HepG2 (cell line): Measurements from ENCODE around the gene AJUBA. TPM values are rescaled to one million over a fixed set of nuclear protein-coding genes. Genes with fewer than 3 reads are reported as not detected.

Experiments
- ATF2 ChIP-seq: sonication (generic); formaldehyde crosslinking; IDR thresholded peaks from 2 replicates; pipeline ENCODE4 v1.4.0; 2020; ENCODE audit warnings: missing genetic modification reagents
- GMEB2 ChIP-seq: IDR thresholded peaks from 2 replicates; pipeline ENCODE4 v1.6.1; 2016; ENCODE audit warnings: missing biosample characterization, missing genetic modification reagents, low read depth
- NFE2 ChIP-seq: sonication (generic); formaldehyde crosslinking; IDR thresholded peaks from 2 replicates; pipeline ENCODE4 v1.4.0; 2020; ENCODE audit warnings: missing genetic modification reagents
- PAF1 ChIP-seq: IDR thresholded peaks from 2 replicates; pipeline ENCODE4 v1.6.1; 2016; ENCODE audit warnings: missing genetic modification reagents, missing compliant biosample characterization
- SMAD9 ChIP-seq: sonication (generic); formaldehyde crosslinking; IDR thresholded peaks from 2 replicates; pipeline ENCODE4 v1.5.1; 2020; ENCODE audit warnings: mild to moderate bottlenecking, missing genetic modification reagents
- SYNCRIP ChIP-seq: fragments of 200-400 bp; formaldehyde crosslinking; IDR thresholded peaks from 2 replicates; pipeline ENCODE4 v1.6.1; 2018; ENCODE audit warnings: mild to moderate bottlenecking, low read depth, low read length; ENCODE audit not compliant: insufficient read depth
- TCF7 ChIP-seq: sonication (generic); IDR thresholded peaks from 2 replicates; pipeline ENCODE4 v1.6.1; 2016; ENCODE audit warnings: antibody characterized with exemption, low read depth
- TSC22D2 ChIP-seq: sonication (generic); formaldehyde crosslinking; IDR thresholded peaks from 2 replicates; pipeline ENCODE4 v1.5.1; 2020; ENCODE audit warnings: missing genetic modification reagents, mild to moderate bottlenecking, borderline replicate concordance
- ZBED4 ChIP-seq: sonication (generic); formaldehyde crosslinking; IDR thresholded peaks from 2 replicates; pipeline ENCODE4 v1.4.0; 2020; ENCODE audit warnings: missing genetic modification reagents, borderline replicate concordance
- ZBTB4 ChIP-seq: sonication (generic); formaldehyde crosslinking; IDR thresholded peaks from 2 replicates; pipeline ENCODE4 v1.4.0; 2020; ENCODE audit warnings: missing genetic modification reagents, mild to moderate bottlenecking, borderline replicate concordance
- ZBTB42 ChIP-seq: sonication (generic); formaldehyde crosslinking; IDR thresholded peaks from 2 replicates; pipeline ENCODE4 v1.5.0; 2020; ENCODE audit warnings: mild to moderate bottlenecking, missing genetic modification reagents
- ZNF383 ChIP-seq: sonication (generic); formaldehyde crosslinking; IDR thresholded peaks from 2 replicates; pipeline ENCODE4 v1.4.0; 2020; ENCODE audit warnings: missing genetic modification reagents, mild to moderate bottlenecking, borderline replicate concordance
- ZNF446 ChIP-seq: sonication (generic); formaldehyde crosslinking; IDR thresholded peaks from 2 replicates; pipeline ENCODE4 v1.5.0; 2020; ENCODE audit warnings: mild to moderate bottlenecking, missing genetic modification reagents
- ZNF496 ChIP-seq: sonication (generic); formaldehyde crosslinking; IDR thresholded peaks from 2 replicates; pipeline ENCODE4 v1.8.1; 2023; ENCODE audit warnings: mild to moderate bottlenecking, moderate library complexity, missing genetic modification reagents; ENCODE audit not compliant: insufficient replicate concordance
- ZNF790 ChIP-seq: sonication (generic); formaldehyde crosslinking; IDR thresholded peaks from 2 replicates; pipeline ENCODE4 v1.8.0; 2022; ENCODE audit warnings: missing genetic modification reagents, mild to moderate bottlenecking, borderline replicate concordance
- polyA plus RNA-seq, 8 experiments: library from polyadenylated mRNA; depleted of rRNA in 3 of 8; stranded (reverse) in 7 of 8; unstranded in 1 of 8; fragments of >200 nt; fragmentation: Illumina TruSeq in 4 of 8; extraction: Trizol in 4 of 8; gene quantifications; 2 replicates each; pipeline versions ENCODE4 v1.2.1 to v1.2.3, GENCODE V29; 2011 to 2016; ENCODE audit warnings: low read depth in 4 of 8, missing spikeins in 1 of 8, mixed read lengths in 1 of 8; ENCODE audit not compliant: insufficient read depth in 1 of 8
- total RNA-seq, 5 experiments: library from RNA; depleted of rRNA; stranded (reverse); fragments of >200 nt; fragmentation: Illumina TruSeq; extraction: Trizol; gene quantifications; 2 replicates each; pipeline ENCODE4 v1.2.3, GENCODE V29; 2016; ENCODE audit warnings: low read depth in 1 of 5

The AJUBA gene
- total and polyA plus RNA-seq, 2 of the 13 experiments (the other 11 are each of a cell fraction or from before 2014, with no cell fraction given), result 157 to 241 TPM

GRCh38 chr14:23006544-23007419 lies 24.4 kb upstream of the AJUBA start (continued):
- TF ChIP-seq ZBTB4, result peak; percentile 99; the same call in 1 of the 2 replicates
- peak; percentile 98 for TF ChIP-seq SMAD9 (CRISPR knock-in tag)
- no peak for TF ChIP-seq ZNF496 (CRISPR knock-in tag)
- no peak for TF ChIP-seq TCF7
- TF ChIP-seq ZNF446 (CRISPR knock-in tag), result peak; percentile 96
- TF ChIP-seq ZNF383 (CRISPR knock-in tag), result no peak
- peak; percentile 70 for TF ChIP-seq GMEB2 (CRISPR knock-in tag)
- TF ChIP-seq ZBED4 (CRISPR knock-in tag), result peak; percentile 98
- TF ChIP-seq TSC22D2 (CRISPR knock-in tag), result peak; percentile 98
- TF ChIP-seq PAF1 (CRISPR knock-in tag), result peak; percentile 86; the same call in 1 of the 2 replicates
- peak; percentile 98 for TF ChIP-seq ZNF790
- no peak for TF ChIP-seq SYNCRIP
- TF ChIP-seq ZBTB42 (CRISPR knock-in tag), result peak; percentile 98; the same call in 1 of the 2 replicates
- 0 out of 2 replicates have a peak, but pooled peaks have one; percentile 55 for TF ChIP-seq NFE2 (CRISPR knock-in tag)
- TF ChIP-seq ATF2 (CRISPR knock-in tag), result peak; percentile 98
